GM21381 (cell line): Measurements from ENCODE around the gene MIDN.

Source experiments
- ATAC-seq: cut with Tn5 transposase; IDR thresholded peaks from one replicate; pipeline ENCODE4 v1.9.1; 2021; ENCODE audit warnings: mild to moderate bottlenecking, moderate library complexity; ENCODE audit not compliant: unreplicated experiment

Gene MIDN

GRCh38 chr19:1257475-1258162, 9.2 kb downstream of the MIDN start:
- ATAC-seq, result no peak

- ATAC-seq, result no peak
These were observed 9.7 kb downstream of the MIDN start for GRCh38 chr19:1258163-1258492.

GRCh38 chr19:1258707-1259205, 10.4 kb downstream of the MIDN start:
- no peak for ATAC-seq

- ATAC-seq, result peak; percentile 35
These were observed 11.0 kb downstream of the MIDN start for GRCh38 chr19:1259206-1259875.

GRCh38 chr19:1259876-1260748, 11.7 kb downstream of the MIDN start:
- ATAC-seq, result peak; percentile 1

GRCh38 chr19:1260749-1261537, 12.6 kb downstream of the MIDN start:
- peak; percentile 51 for ATAC-seq

- no peak for ATAC-seq
These were observed 13.1 kb downstream of the MIDN start for GRCh38 chr19:1261538-1261797.

GRCh38 chr19:1261798-1262622, 13.6 kb downstream of the MIDN start:
- no peak for ATAC-seq

GRCh38 chr19:1262623-1263123, 14.3 kb downstream of the MIDN start:
- no peak for ATAC-seq

- no peak for ATAC-seq
These were observed 14.8 kb downstream of the MIDN start for GRCh38 chr19:1263188-1263587.

- no peak for ATAC-seq
These were observed 16.6 kb downstream of the MIDN start for GRCh38 chr19:1264801-1265614.

- no peak for ATAC-seq
These were observed 17.3 kb downstream of the MIDN start for GRCh38 chr19:1265615-1266128.

GRCh38 chr19:1266129-1266915, 17.9 kb downstream of the MIDN start:
- peak; percentile 31 for ATAC-seq

- peak; percentile 19 for ATAC-seq
These were observed 18.6 kb downstream of the MIDN start for GRCh38 chr19:1266916-1267476.

- ATAC-seq, result no peak
These were observed 19.3 kb downstream of the MIDN start for GRCh38 chr19:1267477-1268225.

- no peak for ATAC-seq
These were observed 20.1 kb downstream of the MIDN start for GRCh38 chr19:1268226-1269064.
